ENCODE measurements around the gene PHF3. TPM values are rescaled to one million over a fixed set of nuclear protein-coding genes. Genes with fewer than 3 reads are reported as not detected.

The PHF3 gene
- total RNA-seq, 3 donors from 2014 or later: 76.0 to 110 (median 90.4) TPM

GRCh38 chr6:63661769-63662168, 26.2 kb downstream of the PHF3 start:
- no peak overlapping the region for H3K4me3 ChIP-seq
- no peak for DNase-seq (ENCODE audit: low spot score in 2 of 2)
- H3K36me3 ChIP-seq: no peaks in the 10 kb centered on the region
- H3K27me3 ChIP-seq: no peaks in the 10 kb centered on the region
- no peaks in the 10 kb centered on the region for H3K9me3 ChIP-seq
- TF ChIP-seq POLR2A (IDR thresholded peaks at IDR 0.05) (no peak), CTCF (IDR thresholded peaks at IDR 0.05) (no peak), POLR2AphosphoS5 (IDR thresholded peaks at IDR 0.05) (no peak)
- no peak overlapping the region for H3K27ac ChIP-seq
- H3K4me1 ChIP-seq: no peaks in the 10 kb centered on the region
- intact Hi-C loops (cut with DNase I; ENCODE audit: low total_unique reads): no loop called here

GRCh38 chr6:63663147-63663955, 27.7 kb downstream of the PHF3 start:
- H3K4me1 ChIP-seq: no peaks in the 10 kb centered on the region

GRCh38 chr6:63663956-63664281, 28.3 kb downstream of the PHF3 start:
- Histone ChIP-seq H3K4me3 (no peak overlapping the region), H3K27ac (no peak overlapping the region), H3K4me1 (no peaks in the 10 kb centered on the region), H3K9me3 (no peaks in the 10 kb centered on the region), H3K27me3 (no peaks in the 10 kb centered on the region), H3K36me3 (no peaks in the 10 kb centered on the region)
- intact Hi-C loops (cut with DNase I; ENCODE audit: low total_unique reads): no loop called here
- no peak for TF ChIP-seq POLR2A (IDR thresholded peaks at IDR 0.05)
- no peak for TF ChIP-seq POLR2AphosphoS5 (IDR thresholded peaks at IDR 0.05)
- TF ChIP-seq CTCF (IDR thresholded peaks at IDR 0.05): no peak
- DNase-seq (ENCODE audit: low spot score in 2 of 2): no peak

More at GRCh38 chr6:63663147-63663955, 27.7 kb downstream of the PHF3 start:
- DNase-seq (ENCODE audit: low spot score in 2 of 2): no peak
- Histone ChIP-seq H3K27ac (no peak overlapping the region), H3K27me3 (no peaks in the 10 kb centered on the region), H3K4me3 (no peak overlapping the region), H3K9me3 (no peaks in the 10 kb centered on the region), H3K36me3 (no peaks in the 10 kb centered on the region)
- TF ChIP-seq POLR2A (IDR thresholded peaks at IDR 0.05) (no peak), CTCF (IDR thresholded peaks at IDR 0.05) (no peak), POLR2AphosphoS5 (IDR thresholded peaks at IDR 0.05) (no peak)
- intact Hi-C loops (cut with DNase I; ENCODE audit: low total_unique reads): no loop called here

- TF ChIP-seq POLR2AphosphoS5 (IDR thresholded peaks at IDR 0.05): no peak
- no peak for TF ChIP-seq POLR2A (IDR thresholded peaks at IDR 0.05)
- TF ChIP-seq CTCF (IDR thresholded peaks at IDR 0.05): no peak
- Histone ChIP-seq H3K4me3 (no peak overlapping the region), H3K9me3 (no peaks in the 10 kb centered on the region), H3K27ac (no peak overlapping the region), H3K4me1 (no peaks in the 10 kb centered on the region), H3K27me3 (no peaks in the 10 kb centered on the region), H3K36me3 (no peaks in the 10 kb centered on the region)
- intact Hi-C loops (cut with DNase I; ENCODE audit: low total_unique reads): no loop called here
- no peak for DNase-seq (ENCODE audit: low spot score in 2 of 2)
These were observed 35.6 kb downstream of the PHF3 start for GRCh38 chr6:63671098-63671754.

- Histone ChIP-seq H3K36me3 (no peaks in the 10 kb centered on the region), H3K27ac (no peak overlapping the region), H3K4me3 (no peak overlapping the region), H3K9me3 (no peaks in the 10 kb centered on the region), H3K4me1 (no peaks in the 10 kb centered on the region), H3K27me3 (no peaks in the 10 kb centered on the region)
- intact Hi-C loops (cut with DNase I; ENCODE audit: low total_unique reads): no loop called here
- TF ChIP-seq POLR2AphosphoS5 (IDR thresholded peaks at IDR 0.05) (no peak), CTCF (IDR thresholded peaks at IDR 0.05) (no peak), POLR2A (IDR thresholded peaks at IDR 0.05) (no peak)
- no peak for DNase-seq (ENCODE audit: low spot score in 2 of 2)
These were observed 37.1 kb downstream of the PHF3 start for GRCh38 chr6:63672582-63673129.

All from breast epithelium (tissue), 4 donors.